Measurements from ENCODE around the gene TSPAN10. TPM values are rescaled to one million over a fixed set of nuclear protein-coding genes. Genes with fewer than 3 reads are reported as not detected.

The TSPAN10 gene
- total RNA-seq, 1 experiment from 2014 or later = 1.2 TPM

- no peaks in the 10 kb centered on the region for H3K79me2 ChIP-seq (ENCODE audit: insufficient read depth, low read length)
Measured at GRCh38 chr17:81655378-81656117, 18.6 kb downstream of the TSPAN10 start.

More at GRCh38 chr17:81655378-81656117, 18.6 kb downstream of the TSPAN10 start:
- DNase-seq = no peak
- no peak overlapping the region for H3K27ac Mint-ChIP-seq
- no peak overlapping the region for H2AFZ ChIP-seq (ENCODE audit: low read length)
- no peaks in the 10 kb centered on the region for H3K36me3 Mint-ChIP-seq (ENCODE audit: insufficient read depth in 1 of 3, low read depth in 3 of 3)
- H3K27me3 ChIP-seq (ENCODE audit: insufficient read depth, low read length) = no peaks in the 10 kb centered on the region
- no peak overlapping the region for H4K91ac ChIP-seq (ENCODE audit: insufficient read length, low read depth, low read length)
- H2AK5ac ChIP-seq (ENCODE audit: insufficient read length, low read length) = no peak overlapping the region
- H3K56ac ChIP-seq (ENCODE audit: insufficient read length, low read depth, low read length) = no peak overlapping the region
- H3K18ac ChIP-seq (ENCODE audit: insufficient read length, low read depth, low read length) = no peak overlapping the region
- no peak overlapping the region for H3K23ac ChIP-seq (ENCODE audit: insufficient read length, low read depth, low read length)
- WGBS (ENCODE audit: extremely low coverage, insufficient read length, low lambda C conversion rate) = no CpG with 5 or more reads among the region's 18 CpGs
- H3K14ac ChIP-seq (ENCODE audit: insufficient read depth, low read length) = no peak overlapping the region
- H2BK5ac ChIP-seq (ENCODE audit: insufficient read length, low read length) = no peak overlapping the region
- no peaks in the 10 kb centered on the region for H3K9me3 ChIP-seq (ENCODE audit: control insufficient read depth, low read depth, low read length)
- no peak overlapping the region for H2BK12ac ChIP-seq (ENCODE audit: insufficient read length, low read depth, low read length)
- no peaks in the 10 kb centered on the region for H3K79me1 ChIP-seq (ENCODE audit: insufficient read depth, low read depth, low read length, poor library complexity, severe bottlenecking)
- no peak overlapping the region for H3K4me3 Mint-ChIP-seq
- H3K4ac ChIP-seq (ENCODE audit: low read depth, low read length) = no peak overlapping the region
- no peak overlapping the region for H4K5ac ChIP-seq (ENCODE audit: insufficient read length, low read depth, low read length)
- no peak overlapping the region for H4K8ac ChIP-seq (replicated peaks; ENCODE audit: insufficient read length, low read depth, low read length)
- no peak for TF ChIP-seq CTCF (conservative IDR thresholded peaks at IDR 0.05)
- peaks cover 2% of the 10 kb centered on the region; the same call in 1 of the 2 replicates for H3K27me3 Mint-ChIP-seq (ENCODE audit: low read depth)
- no peaks in the 10 kb centered on the region; a peak in 1 of 5 replicates for H3K9me3 Mint-ChIP-seq
- no peak overlapping the region for H3K27ac ChIP-seq (ENCODE audit: insufficient read length, low read depth, low read length)
- no peak overlapping the region for H3K9ac ChIP-seq (ENCODE audit: extremely low read depth, insufficient read length, low read length)
- peaks cover 4% of the 10 kb centered on the region for H3K23me2 ChIP-seq (ENCODE audit: insufficient read length, low read depth, low read length, poor library complexity, severe bottlenecking)
- H2BK120ac ChIP-seq (ENCODE audit: low read depth, low read length, poor library complexity, severe bottlenecking) = no peak overlapping the region
- H2BK20ac ChIP-seq (ENCODE audit: low read depth, low read length, poor library complexity, severe bottlenecking) = no peak overlapping the region
- H3K4me2 ChIP-seq (ENCODE audit: insufficient read depth, insufficient read length, low read length) = no peak overlapping the region
- H2BK15ac ChIP-seq (ENCODE audit: low read depth, low read length) = no peak overlapping the region
- peaks cover 10 to 17% of the 10 kb centered on the region in 2 experiments for H3K4me1 Mint-ChIP-seq
- no peaks in the 10 kb centered on the region for H4K20me1 ChIP-seq (ENCODE audit: control insufficient read depth, insufficient read depth, insufficient read length)
- H3K4me1 ChIP-seq (ENCODE audit: insufficient read depth, low read length) = peaks cover 3% of the 10 kb centered on the region; the same call in 1 of the 2 replicates
- H3T11ph ChIP-seq (ENCODE audit: low read length) = no peak overlapping the region

Data from H9 (cell line).